Hepatocyte (in vitro differentiated cells): ENCODE data around the gene COA3.

Experiments used
- EZH2 ChIP-seq: fragments of 200-600 bp; sonication (generic); IDR thresholded peaks from 2 replicates; pipeline ENCODE4 v1.6.1; 2016; ENCODE audit warnings: antibody characterized with exemption, mild to moderate bottlenecking, borderline replicate concordance
- EZH2phosphoT487 ChIP-seq: fragments of 200-600 bp; sonication (generic); IDR thresholded peaks from one replicate; pipeline ENCODE4 v1.6.1; 2018; ENCODE audit warnings: antibody characterized with exemption, mild to moderate bottlenecking, low read depth, moderate library complexity; ENCODE audit not compliant: unreplicated experiment, severe bottlenecking
- TF ChIP-seq, protein P1 (sequence below): fragments of 200-600 bp; sonication (generic); IDR thresholded peaks from 2 replicates; pipeline ENCODE4 v1.5.1; 2016; ENCODE audit warnings: antibody characterized with exemption, mild to moderate bottlenecking; ENCODE audit not compliant: poor library complexity

DNA sequence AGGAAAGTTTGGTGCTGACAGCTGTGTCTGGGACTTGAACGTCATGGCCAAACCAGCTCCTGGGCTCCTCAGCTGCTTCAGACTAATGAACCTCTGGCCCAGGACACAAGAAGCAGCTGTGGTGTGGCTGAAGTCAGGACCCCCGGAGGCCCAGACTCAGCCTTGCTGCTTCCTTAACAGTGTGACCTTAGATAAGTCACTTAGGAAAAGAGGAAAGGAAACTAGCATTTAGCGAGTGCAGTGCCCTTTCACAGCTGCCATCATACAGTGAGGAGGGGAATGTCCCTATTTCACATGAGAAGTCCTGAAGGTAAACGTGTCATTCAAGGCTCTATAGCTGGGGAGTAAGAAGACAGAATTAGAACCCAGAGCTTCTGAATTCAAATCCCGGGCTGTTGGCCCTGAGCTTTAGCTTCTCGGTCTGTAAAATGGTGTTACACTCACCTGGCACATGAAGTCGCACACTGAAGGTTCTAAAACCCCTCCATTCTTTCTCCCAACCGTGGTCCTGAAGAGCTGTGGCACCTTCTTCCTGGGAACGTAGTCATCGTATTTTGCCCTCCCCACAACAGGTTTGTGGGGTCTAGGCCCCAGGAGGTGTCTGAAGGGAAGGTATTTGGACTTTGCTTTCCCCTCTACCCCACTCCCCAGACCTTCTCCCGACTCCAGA is 38.4 kb downstream of the COA3 start:
- TF ChIP-seq, protein P1, sequence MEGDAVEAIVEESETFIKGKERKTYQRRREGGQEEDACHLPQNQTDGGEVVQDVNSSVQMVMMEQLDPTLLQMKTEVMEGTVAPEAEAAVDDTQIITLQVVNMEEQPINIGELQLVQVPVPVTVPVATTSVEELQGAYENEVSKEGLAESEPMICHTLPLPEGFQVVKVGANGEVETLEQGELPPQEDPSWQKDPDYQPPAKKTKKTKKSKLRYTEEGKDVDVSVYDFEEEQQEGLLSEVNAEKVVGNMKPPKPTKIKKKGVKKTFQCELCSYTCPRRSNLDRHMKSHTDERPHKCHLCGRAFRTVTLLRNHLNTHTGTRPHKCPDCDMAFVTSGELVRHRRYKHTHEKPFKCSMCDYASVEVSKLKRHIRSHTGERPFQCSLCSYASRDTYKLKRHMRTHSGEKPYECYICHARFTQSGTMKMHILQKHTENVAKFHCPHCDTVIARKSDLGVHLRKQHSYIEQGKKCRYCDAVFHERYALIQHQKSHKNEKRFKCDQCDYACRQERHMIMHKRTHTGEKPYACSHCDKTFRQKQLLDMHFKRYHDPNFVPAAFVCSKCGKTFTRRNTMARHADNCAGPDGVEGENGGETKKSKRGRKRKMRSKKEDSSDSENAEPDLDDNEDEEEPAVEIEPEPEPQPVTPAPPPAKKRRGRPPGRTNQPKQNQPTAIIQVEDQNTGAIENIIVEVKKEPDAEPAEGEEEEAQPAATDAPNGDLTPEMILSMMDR = no peak
- TF ChIP-seq EZH2 = no peak
- no peak for TF ChIP-seq EZH2phosphoT487
